GM23338 (cell line): ENCODE results near the gene R3HCC1L. TPM values are rescaled to one million over a fixed set of nuclear protein-coding genes. Genes with fewer than 3 reads are reported as not detected.

Experiments used
- ATAC-seq: fragments of 200-7000 bp; cut with Tn5 transposase; 3 replicates; pipeline ENCODE4 v1.9.1; 2020
- DNase-seq: peaks from one replicate; pipeline ENCODE4 v3.0.0-alpha.2; 2015; ENCODE audit warnings: low spot score
- H2AFZ ChIP-seq: fragments of 200-600 bp; sonication (generic); 2 replicates; pipeline ENCODE4 v1.8.0; 2016; ENCODE audit warnings: antibody characterized with exemption, mild to moderate bottlenecking, moderate library complexity
- H3F3A ChIP-seq: fragments of 200-600 bp; sonication (generic); replicated peaks from 2 replicates; pipeline ENCODE4 v1.8.0; 2017; ENCODE audit warnings: antibody characterized with exemption, mixed run types, low read depth
- H3K27ac ChIP-seq: fragments of 200-600 bp; sonication (generic); 2 replicates; pipeline ENCODE4 v1.6.1; 2016; ENCODE audit warnings: low read depth
- H3K27me3 ChIP-seq: fragments of 200-600 bp; sonication (generic); 2 replicates; pipeline ENCODE4 v1.8.0; 2016; ENCODE audit warnings: mild to moderate bottlenecking, mixed run types, moderate library complexity; ENCODE audit not compliant: insufficient read depth
- H3K36me3 ChIP-seq: fragments of 200-600 bp; sonication (generic); 2 replicates; pipeline ENCODE4 v1.8.0; 2016; ENCODE audit warnings: mild to moderate bottlenecking; ENCODE audit not compliant: insufficient read depth
- H3K4me1 ChIP-seq: fragments of 200-600 bp; sonication (generic); 2 replicates; pipeline ENCODE4 v1.8.0; 2016; ENCODE audit warnings: mild to moderate bottlenecking, moderate library complexity; ENCODE audit not compliant: insufficient read depth
- H3K4me2 ChIP-seq: fragments of 200-600 bp; sonication (generic); 2 replicates; pipeline ENCODE4 v1.7.1; 2017; ENCODE audit warnings: mixed run types
- H3K4me3 ChIP-seq: fragments of 200-600 bp; sonication (generic); 2 replicates; pipeline ENCODE4 v1.6.1; 2016; ENCODE audit warnings: mixed run types
- H3K79me2 ChIP-seq: fragments of 200-600 bp; sonication (generic); replicated peaks from 2 replicates; pipeline ENCODE4 v1.8.0; 2017; ENCODE audit warnings: mild to moderate bottlenecking; ENCODE audit not compliant: insufficient read depth
- H3K9me2 ChIP-seq: fragments of 200-600 bp; sonication (generic); 2 replicates; pipeline ENCODE4 v1.8.0; 2017; ENCODE audit not compliant: insufficient read depth
- H4K20me1 ChIP-seq: fragments of 200-600 bp; sonication (generic); replicated peaks from 2 replicates; pipeline ENCODE4 v1.8.0; 2017; ENCODE audit warnings: mild to moderate bottlenecking; ENCODE audit not compliant: insufficient read depth
- H3K27ac Mint-ChIP-seq: 2 replicates; pipeline ENCODE4 v1.8.0; 2020; ENCODE audit warnings: inconsistent platforms, mild to moderate bottlenecking, moderate library complexity, mixed read lengths
- H3K27me3 Mint-ChIP-seq: 3 replicates; pipeline ENCODE4 v1.8.0; 2022; ENCODE audit warnings: low read depth, mild to moderate bottlenecking, moderate library complexity, mixed read lengths, inconsistent platforms; ENCODE audit not compliant: insufficient read depth, poor library complexity
- H3K36me3 Mint-ChIP-seq: 3 replicates; pipeline ENCODE4 v1.8.0; 2021; ENCODE audit warnings: low read depth, mild to moderate bottlenecking, inconsistent platforms, moderate library complexity, mixed read lengths
- H3K4me1 Mint-ChIP-seq: 3 replicates; pipeline ENCODE4 v1.8.0; 2020; ENCODE audit warnings: mild to moderate bottlenecking, inconsistent platforms, mixed read lengths
- H3K4me3 Mint-ChIP-seq: 3 replicates; pipeline ENCODE4 v1.8.0; 2021; ENCODE audit warnings: moderate library complexity, mild to moderate bottlenecking, inconsistent platforms, mixed read lengths
- H3K9me3 Mint-ChIP-seq: 3 replicates; pipeline ENCODE4 v1.8.0; 2020; ENCODE audit warnings: moderate library complexity, mild to moderate bottlenecking, inconsistent platforms, mixed read lengths
- CREB1 ChIP-seq: fragments of 250-450 bp; sonication (Bioruptor Pico); IDR thresholded peaks from 2 replicates; pipeline ENCODE4 v1.5.0; 2020; ENCODE audit warnings: low read depth, mild to moderate bottlenecking, moderate library complexity
- JUNB ChIP-seq: IDR thresholded peaks from one replicate; pipeline ENCODE4 v1.6.1; 2016; ENCODE audit warnings: antibody characterized with exemption; ENCODE audit not compliant: unreplicated experiment
- NANOG ChIP-seq: IDR thresholded peaks from 2 replicates; pipeline ENCODE4 v1.6.1; 2016; ENCODE audit warnings: antibody characterized with exemption, borderline replicate concordance
- STAT1 ChIP-seq: IDR thresholded peaks from one replicate; pipeline ENCODE4 v1.6.1; 2016; ENCODE audit warnings: antibody characterized with exemption; ENCODE audit not compliant: unreplicated experiment
- ZNF114 ChIP-seq: fragments of 250-450 bp; sonication (Bioruptor Pico); IDR thresholded peaks from 2 replicates; pipeline ENCODE4 v1.5.0; 2020; ENCODE audit warnings: mild to moderate bottlenecking, moderate library complexity
- ZNF331 ChIP-seq: fragments of 250-450 bp; sonication (Bioruptor Pico); IDR thresholded peaks from 2 replicates; pipeline ENCODE4 v1.5.0; 2020; ENCODE audit warnings: low read depth, mild to moderate bottlenecking, moderate library complexity
- polyA plus RNA-seq: library from polyadenylated mRNA; unstranded; fragments of >200 nt; fragmentation: Nextera tagmentation; extraction: Ambion mirVana; gene quantifications from 2 replicates; pipeline ENCODE4 v1.2.1, GENCODE V29; 2016
- total RNA-seq: library from RNA; depleted of rRNA; stranded (reverse); fragments of >200 nt; shearing (Covaris generic); gene quantifications from 2 replicates; pipeline ENCODE4 v1.2.3, GENCODE V29; 2014
- TF ChIP-seq, protein P1 (sequence below): fragments of 250-450 bp; sonication (Bioruptor Pico); IDR thresholded peaks from 2 replicates; pipeline ENCODE4 v1.5.0; 2020; ENCODE audit warnings: mild to moderate bottlenecking, moderate library complexity
- TF ChIP-seq, protein P2 (sequence below): IDR thresholded peaks from 2 replicates; pipeline ENCODE4 v1.6.1; 2016; ENCODE audit warnings: antibody characterized with exemption

The R3HCC1L gene
- total and polyA plus RNA-seq, 2 experiments from 2014 or later = 9.3 to 15.8 TPM

DNA sequence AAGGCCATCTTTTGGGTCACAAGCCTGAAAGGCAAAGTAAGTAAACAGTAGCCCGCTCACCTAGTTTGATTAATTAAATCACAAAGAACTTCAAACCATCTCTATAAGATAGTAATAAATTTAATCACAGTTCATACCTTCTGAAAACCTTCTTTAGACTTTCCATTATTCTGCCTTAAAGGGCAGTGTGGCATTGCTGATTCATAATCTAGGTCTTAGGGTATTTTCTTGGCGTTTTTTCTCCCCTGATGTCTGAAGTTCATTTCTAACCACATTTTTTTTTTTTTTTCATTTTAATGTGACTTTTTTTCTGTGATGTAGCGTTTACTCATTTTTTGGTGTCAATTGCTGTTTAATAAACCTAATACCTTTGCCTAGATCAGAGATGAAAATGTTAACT is 106.1 kb downstream of the R3HCC1L start:
- Histone ChIP-seq H3K4me2 (no peak overlapping the region), H3K79me2 (no peaks in the 10 kb centered on the region), H3K27me3 (no peaks in the 10 kb centered on the region), H3K4me1 (no peaks in the 10 kb centered on the region), H3K27ac (no peak overlapping the region), H4K20me1 (peaks cover 4% of the 10 kb centered on the region; the same call in 1 of the 2 replicates), H3F3A (no peaks in the 10 kb centered on the region), H3K36me3 (peaks cover 8% of the 10 kb centered on the region), H3K9me2 (no peaks in the 10 kb centered on the region), H2AFZ (no peak overlapping the region), H3K4me3 (no peak overlapping the region)
- Mint-ChIP-seq H3K36me3 (peaks cover 13% of the 10 kb centered on the region), H3K27ac (no peak overlapping the region), H3K27me3 (no peaks in the 10 kb centered on the region), H3K4me3 (no peak overlapping the region), H3K9me3 (no peaks in the 10 kb centered on the region), H3K4me1 (no peaks in the 10 kb centered on the region)
- no peak for TF ChIP-seq NANOG
- no peak for TF ChIP-seq STAT1
- TF ChIP-seq, protein P1, sequence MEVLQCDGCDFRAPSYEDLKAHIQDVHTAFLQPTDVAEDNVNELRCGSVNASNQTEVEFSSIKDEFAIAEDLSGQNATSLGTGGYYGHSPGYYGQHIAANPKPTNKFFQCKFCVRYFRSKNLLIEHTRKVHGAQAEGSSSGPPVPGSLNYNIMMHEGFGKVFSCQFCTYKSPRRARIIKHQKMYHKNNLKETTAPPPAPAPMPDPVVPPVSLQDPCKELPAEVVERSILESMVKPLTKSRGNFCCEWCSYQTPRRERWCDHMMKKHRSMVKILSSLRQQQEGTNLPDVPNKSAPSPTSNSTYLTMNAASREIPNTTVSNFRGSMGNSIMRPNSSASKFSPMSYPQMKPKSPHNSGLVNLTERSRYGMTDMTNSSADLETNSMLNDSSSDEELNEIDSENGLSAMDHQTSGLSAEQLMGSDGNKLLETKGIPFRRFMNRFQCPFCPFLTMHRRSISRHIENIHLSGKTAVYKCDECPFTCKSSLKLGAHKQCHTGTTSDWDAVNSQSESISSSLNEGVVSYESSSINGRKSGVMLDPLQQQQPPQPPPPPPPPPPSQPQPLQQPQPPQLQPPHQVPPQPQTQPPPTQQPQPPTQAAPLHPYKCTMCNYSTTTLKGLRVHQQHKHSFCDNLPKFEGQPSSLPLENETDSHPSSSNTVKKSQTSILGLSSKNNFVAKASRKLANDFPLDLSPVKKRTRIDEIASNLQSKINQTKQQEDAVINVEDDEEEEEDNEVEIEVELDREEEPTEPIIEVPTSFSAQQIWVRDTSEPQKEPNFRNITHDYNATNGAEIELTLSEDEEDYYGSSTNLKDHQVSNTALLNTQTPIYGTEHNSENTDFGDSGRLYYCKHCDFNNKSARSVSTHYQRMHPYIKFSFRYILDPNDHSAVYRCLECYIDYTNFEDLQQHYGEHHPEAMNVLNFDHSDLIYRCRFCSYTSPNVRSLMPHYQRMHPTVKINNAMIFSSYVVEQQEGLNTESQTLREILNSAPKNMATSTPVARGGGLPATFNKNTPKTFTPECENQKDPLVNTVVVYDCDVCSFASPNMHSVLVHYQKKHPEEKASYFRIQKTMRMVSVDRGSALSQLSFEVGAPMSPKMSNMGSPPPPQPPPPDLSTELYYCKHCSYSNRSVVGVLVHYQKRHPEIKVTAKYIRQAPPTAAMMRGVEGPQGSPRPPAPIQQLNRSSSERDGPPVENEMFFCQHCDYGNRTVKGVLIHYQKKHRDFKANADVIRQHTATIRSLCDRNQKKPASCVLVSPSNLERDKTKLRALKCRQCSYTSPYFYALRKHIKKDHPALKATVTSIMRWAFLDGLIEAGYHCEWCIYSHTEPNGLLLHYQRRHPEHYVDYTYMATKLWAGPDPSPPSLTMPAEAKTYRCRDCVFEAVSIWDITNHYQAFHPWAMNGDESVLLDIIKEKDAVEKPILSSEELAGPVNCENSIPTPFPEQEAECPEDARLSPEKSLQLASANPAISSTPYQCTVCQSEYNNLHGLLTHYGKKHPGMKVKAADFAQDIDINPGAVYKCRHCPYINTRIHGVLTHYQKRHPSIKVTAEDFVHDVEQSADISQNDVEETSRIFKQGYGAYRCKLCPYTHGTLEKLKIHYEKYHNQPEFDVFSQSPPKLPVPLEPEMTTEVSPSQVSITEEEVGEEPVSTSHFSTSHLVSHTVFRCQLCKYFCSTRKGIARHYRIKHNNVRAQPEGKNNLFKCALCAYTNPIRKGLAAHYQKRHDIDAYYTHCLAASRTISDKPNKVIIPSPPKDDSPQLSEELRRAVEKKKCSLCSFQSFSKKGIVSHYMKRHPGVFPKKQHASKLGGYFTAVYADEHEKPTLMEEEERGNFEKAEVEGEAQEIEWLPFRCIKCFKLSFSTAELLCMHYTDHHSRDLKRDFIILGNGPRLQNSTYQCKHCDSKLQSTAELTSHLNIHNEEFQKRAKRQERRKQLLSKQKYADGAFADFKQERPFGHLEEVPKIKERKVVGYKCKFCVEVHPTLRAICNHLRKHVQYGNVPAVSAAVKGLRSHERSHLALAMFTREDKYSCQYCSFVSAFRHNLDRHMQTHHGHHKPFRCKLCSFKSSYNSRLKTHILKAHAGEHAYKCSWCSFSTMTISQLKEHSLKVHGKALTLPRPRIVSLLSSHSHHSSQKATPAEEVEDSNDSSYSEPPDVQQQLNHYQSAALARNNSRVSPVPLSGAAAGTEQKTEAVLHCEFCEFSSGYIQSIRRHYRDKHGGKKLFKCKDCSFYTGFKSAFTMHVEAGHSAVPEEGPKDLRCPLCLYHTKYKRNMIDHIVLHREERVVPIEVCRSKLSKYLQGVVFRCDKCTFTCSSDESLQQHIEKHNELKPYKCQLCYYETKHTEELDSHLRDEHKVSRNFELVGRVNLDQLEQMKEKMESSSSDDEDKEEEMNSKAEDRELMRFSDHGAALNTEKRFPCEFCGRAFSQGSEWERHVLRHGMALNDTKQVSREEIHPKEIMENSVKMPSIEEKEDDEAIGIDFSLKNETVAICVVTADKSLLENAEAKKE (CRISPR knock-in tag) = no peak
- TF ChIP-seq, protein P2, sequence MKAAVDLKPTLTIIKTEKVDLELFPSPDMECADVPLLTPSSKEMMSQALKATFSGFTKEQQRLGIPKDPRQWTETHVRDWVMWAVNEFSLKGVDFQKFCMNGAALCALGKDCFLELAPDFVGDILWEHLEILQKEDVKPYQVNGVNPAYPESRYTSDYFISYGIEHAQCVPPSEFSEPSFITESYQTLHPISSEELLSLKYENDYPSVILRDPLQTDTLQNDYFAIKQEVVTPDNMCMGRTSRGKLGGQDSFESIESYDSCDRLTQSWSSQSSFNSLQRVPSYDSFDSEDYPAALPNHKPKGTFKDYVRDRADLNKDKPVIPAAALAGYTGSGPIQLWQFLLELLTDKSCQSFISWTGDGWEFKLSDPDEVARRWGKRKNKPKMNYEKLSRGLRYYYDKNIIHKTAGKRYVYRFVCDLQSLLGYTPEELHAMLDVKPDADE = no peak
- TF ChIP-seq JUNB = no peak
- no peak for TF ChIP-seq ZNF331 (CRISPR knock-in tag)
- no peak for TF ChIP-seq CREB1 (CRISPR knock-in tag)
- no peak for TF ChIP-seq ZNF114
- ATAC-seq (no peak), DNase-seq (no peak)
